Heart left ventricle (tissue), 16 donors: Measurements from ENCODE around the gene CMKLR1. TPM values are rescaled to one million over a fixed set of nuclear protein-coding genes. Genes with fewer than 3 reads are reported as not detected.

Experiments
- ATAC-seq, 4 donors: fragments of 200-7000 bp; cut with Tn5 transposase; one replicate each; pipeline ENCODE4 v1.9.1; 2020 to 2022; ENCODE audit warnings: moderate library complexity in 4 of 4, mild to moderate bottlenecking in 3 of 4, moderate number of reproducible peaks in 1 of 4
- DNase-seq, 5 donors: peaks; one replicate each; pipeline ENCODE4 v3.0.0-alpha.2; 2020
- H3K27ac ChIP-seq, 12 donors: fragments of 200-600 bp; sonication (generic) in 4 of 12; one replicate each; pipeline versions ENCODE4 v1.5.0 to v1.8.0; 2016 to 2022; ENCODE audit warnings: mild to moderate bottlenecking in 2 of 12
- H3K27me3 ChIP-seq, 9 donors: fragments of 200-600 bp; sonication (generic) in 2 of 9; one replicate each; pipeline versions ENCODE4 v1.5.1 to v1.8.0; 2016 to 2022; ENCODE audit warnings: mild to moderate bottlenecking in 3 of 9
- H3K36me3 ChIP-seq, 9 donors: fragments of 200-600 bp; sonication (generic) in 2 of 9; one replicate each; pipeline versions ENCODE4 v1.5.0 to v1.8.0; 2018 to 2022; ENCODE audit warnings: mild to moderate bottlenecking in 2 of 9
- H3K4me1 ChIP-seq, 12 donors: fragments of 200-600 bp; sonication (generic) in 4 of 12; one replicate each; pipeline versions ENCODE4 v1.5.0 to v1.8.0; 2016 to 2022; ENCODE audit warnings: mild to moderate bottlenecking in 3 of 12
- H3K4me3 ChIP-seq, 12 donors: fragments of 200-600 bp; sonication (generic) in 4 of 12; one replicate each; pipeline versions ENCODE4 v1.5.0 to v1.8.0; 2017 to 2022; ENCODE audit warnings: mild to moderate bottlenecking in 9 of 12, moderate library complexity in 4 of 12
- H3K9me3 ChIP-seq, 12 donors: fragments of 200-600 bp; sonication (generic) in 4 of 12; one replicate each; pipeline versions ENCODE4 v1.5.0 to v1.8.0; 2016 to 2022; ENCODE audit warnings: mild to moderate bottlenecking in 1 of 12
- CTCF ChIP-seq, 12 donors: fragments of 200-600 bp; sonication (generic) in 4 of 12; IDR thresholded peaks; one replicate each; pipeline versions ENCODE4 v1.5.0 to v1.8.0; 2018 to 2022; ENCODE audit warnings: antibody characterized with exemption in 12 of 12, mild to moderate bottlenecking in 5 of 12
- POLR2A ChIP-seq, 2 donors: fragments of 450-650 bp; IDR thresholded peaks; one replicate each; pipeline ENCODE4 v1.6.1; 2017; ENCODE audit warnings: antibody characterized with exemption in 2 of 2, mild to moderate bottlenecking in 2 of 2, moderate library complexity in 2 of 2
- WGBS, 4 donors: extraction: QIAGEN DNeasy Blood & Tissue Kit in 2 of 4; methylation state at CpG; one replicate each; pipeline versions ENCODE4 v1.1.5 to v1.1.7; 2013 to 2018; 5-methylcytosine and 5-hydroxymethylcytosine counted together
- intact Hi-C, 10 donors: fragments of 100-400 bp; cut with DNase I; formaldehyde crosslinking; loops; one replicate each; pipeline versions ENCODE4 v1.11.1 to v1.14.2; 2022
- polyA plus RNA-seq, 2 donors: library from polyadenylated mRNA; stranded (reverse); fragments of 200-250 nt; gene quantifications; one replicate each; pipeline ENCODE4 v1.2.3, GENCODE V29; 2013
- total RNA-seq, 9 donors: library from RNA; depleted of rRNA in 2 of 9; stranded (reverse); fragments of >200 nt in 2 of 9; fragmentation: NEBNext Ultra II Directional in 3 of 9; extraction: Animal tissue kit (Norgen Biotek cat#: 25700) in 3 of 9; gene quantifications; one replicate each; pipeline versions ENCODE4 v1.1.0 to v1.2.4, GENCODE V29; 2016 to 2023
- donor health status: ischemic (EF 13 %, LVEDD 7.1; RV severe dilation, severe dysfunction).
- donor health status: healthy with polysubstance abuse.
- donor health status: DM: no; HTN: yes; CAD: no.
- donor health status: DM: no; HTN: no; CAD: no.
- donor health status: ischemic (EF 25% LVEDD 6.9; RV normal size, moderate dysfunction).
- donor health status: ischemic (EF 25% LVEDD 5.7; RV mildly dilated, moderate dysfunction).
- donor health status: healthy.
- donor health status: DM: yes; HTN: yes; CAD: no.
- donor health status: ischemic (EF 35%, LVEDD 5.7; RV mildly dilated, moderate dysfunction).
- donor health status: nonischemic (EF 11% LVEDD 7.7; RV severe dilation, severe dysfunction).
- donor health status: DM: yes; HTN: yes; CAD: no.
- donor health status: PGD.
- donor health status: ischemic (EF 29% LVEDD 5.4; RV normal size, mild dysfunction).
- donor health status: nonischemic (EF 23%, LVEDD 6.1; RV moderate dilation, normal function).

CMKLR1 gene
- total and polyA plus RNA-seq, 11 donors, result 2.0 to 47.3 (median 7.0) TPM

- TF ChIP-seq CTCF (IDR thresholded peaks at IDR 0.05) (no peak), POLR2A (IDR thresholded peaks at IDR 0.05) (no peak)
- peaks cover 0 to 69% (median 33%) of the 10 kb centered on the region in 12 donors for H3K4me1 ChIP-seq
These were observed 6.2 kb downstream of the CMKLR1 start for GRCh38 chr12:108332791-108333382.

GRCh38 chr12:108328420-108328819 lies 10.7 kb downstream of the CMKLR1 start:
- H3K4me1 ChIP-seq, result peaks cover 0 to 80% (median 27%) of the 10 kb centered on the region in 12 donors
- peak overlapping the region in 11 of 12 donors; percentile 11 to 82 (median 67) for H3K27ac ChIP-seq
- ATAC-seq (peak in 3 of 4 donors; percentile 12 to 60 (median 16)), DNase-seq (peak in 2 of 5 donors; percentile 43 to 53)
- intact Hi-C loops, result no loop called here
- peaks cover 0 to 4% (median 0%) of the 10 kb centered on the region in 12 donors for H3K9me3 ChIP-seq
- H3K27me3 ChIP-seq, result no peaks in the 10 kb centered on the region
- H3K36me3 ChIP-seq, result peaks cover 0 to 42% (median 0%) of the 10 kb centered on the region in 9 donors
- TF ChIP-seq CTCF (IDR thresholded peaks at IDR 0.05), result no peak
- TF ChIP-seq POLR2A (IDR thresholded peaks at IDR 0.05), result no peak
- 70 to 78% (median 75%) methylated on average over 6 to 7 of the region's 7 CpGs for WGBS, 4 donors
- H3K4me3 ChIP-seq, result no peak overlapping the region

More at GRCh38 chr12:108332791-108333382, 6.2 kb downstream of the CMKLR1 start:
- Histone ChIP-seq H3K27ac (peak overlapping the region in 9 of 12 donors; percentile 20 to 92 (median 38)), H3K9me3 (peaks cover 0 to 4% (median 0%) of the 10 kb centered on the region in 12 donors), H3K4me3 (peak overlapping the region in 1 of 12 donors; percentile 10), H3K36me3 (peaks cover 0 to 30% (median 0%) of the 10 kb centered on the region in 9 donors), H3K27me3 (peaks cover 0 to 6% (median 0%) of the 10 kb centered on the region in 9 donors)
- ATAC-seq (peak; percentile 52 to 81 (median 67)), DNase-seq (peak in 4 of 5 donors; percentile 52 to 79 (median 68))
- WGBS, 4 donors, result 42 to 52% (median 44%) methylated on average over 3 of the region's 3 CpGs
- intact Hi-C loops, result no loop called here

GRCh38 chr12:108327621-108328344 lies 11.3 kb downstream of the CMKLR1 start:
- TF ChIP-seq CTCF (IDR thresholded peaks at IDR 0.05), result no peak
- peaks cover 0 to 4% (median 0%) of the 10 kb centered on the region in 12 donors for H3K9me3 ChIP-seq
- no peak overlapping the region for H3K4me3 ChIP-seq
- H3K36me3 ChIP-seq, result peaks cover 0 to 44% (median 0%) of the 10 kb centered on the region in 9 donors
- WGBS, 4 donors, result 42 to 59% (median 52%) methylated on average over 15 of the region's 15 CpGs
- peak overlapping the region in 11 of 12 donors; percentile 11 to 82 (median 67) for H3K27ac ChIP-seq
- DNase-seq (peak in 2 of 5 donors; percentile 47 to 69), ATAC-seq (peak; percentile 33 to 75 (median 70))
- intact Hi-C loops, result no loop called here
- H3K27me3 ChIP-seq, result no peaks in the 10 kb centered on the region
- peaks cover 0 to 76% (median 23%) of the 10 kb centered on the region in 12 donors for H3K4me1 ChIP-seq

- WGBS, 4 donors, result 53 to 74% (median 65%) methylated on average over 2 of the region's 2 CpGs
- Histone ChIP-seq H3K27ac (no peak overlapping the region), H3K36me3 (peaks cover 0 to 52% (median 0%) of the 10 kb centered on the region in 9 donors), H3K9me3 (peaks cover 0 to 4% (median 0%) of the 10 kb centered on the region in 12 donors), H3K27me3 (no peaks in the 10 kb centered on the region), H3K4me1 (peaks cover 0 to 73% (median 16%) of the 10 kb centered on the region in 12 donors), H3K4me3 (no peak overlapping the region)
- intact Hi-C loops, result no loop called here
- no peak for DNase-seq
- TF ChIP-seq POLR2A (IDR thresholded peaks at IDR 0.05), result no peak
- TF ChIP-seq CTCF (IDR thresholded peaks at IDR 0.05), result no peak
- no peak for ATAC-seq
These were observed 12.8 kb downstream of the CMKLR1 start for GRCh38 chr12:108326254-108326750.
